ENCODE measurements around the gene USPL1.

The USPL1 gene

GRCh38 chr13:30664689-30665275 lies 47.1 kb downstream of the USPL1 start:
- H3K4me1 Mint-ChIP-seq (ENCODE audit: low read depth), result peaks cover 8% of the 10 kb centered on the region
- no peaks in the 10 kb centered on the region for H3K27me3 Mint-ChIP-seq
- no peaks in the 10 kb centered on the region for H3K9me3 Mint-ChIP-seq
- H3K4me3 Mint-ChIP-seq, result no peak overlapping the region
- no peak overlapping the region for H3K27ac Mint-ChIP-seq
- H3K36me3 Mint-ChIP-seq (ENCODE audit: low read depth), result no peaks in the 10 kb centered on the region

GRCh38 chr13:30665638-30666037 lies 47.9 kb downstream of the USPL1 start:
- Mint-ChIP-seq H3K36me3 (ENCODE audit: low read depth) (no peaks in the 10 kb centered on the region), H3K27me3 (no peaks in the 10 kb centered on the region), H3K27ac (no peak overlapping the region), H3K4me3 (no peak overlapping the region), H3K4me1 (ENCODE audit: low read depth) (peaks cover 8% of the 10 kb centered on the region), H3K9me3 (no peaks in the 10 kb centered on the region)

- Mint-ChIP-seq H3K27ac (no peak overlapping the region), H3K9me3 (no peaks in the 10 kb centered on the region), H3K4me1 (ENCODE audit: low read depth) (peaks cover 8% of the 10 kb centered on the region)
Measured at GRCh38 chr13:30666113-30666512, 48.4 kb downstream of the USPL1 start.

GRCh38 chr13:30667014-30667413 lies 49.3 kb downstream of the USPL1 start:
- no peak overlapping the region for H3K27ac Mint-ChIP-seq
- no peaks in the 10 kb centered on the region for H3K27me3 Mint-ChIP-seq
- H3K4me3 Mint-ChIP-seq, result no peak overlapping the region
- no peaks in the 10 kb centered on the region for H3K36me3 Mint-ChIP-seq (ENCODE audit: low read depth)
- H3K9me3 Mint-ChIP-seq, result no peaks in the 10 kb centered on the region
- H3K4me1 Mint-ChIP-seq (ENCODE audit: low read depth), result peaks cover 6% of the 10 kb centered on the region

More at GRCh38 chr13:30666113-30666512, 48.4 kb downstream of the USPL1 start:
- Mint-ChIP-seq H3K36me3 (ENCODE audit: low read depth) (no peaks in the 10 kb centered on the region), H3K27me3 (no peaks in the 10 kb centered on the region), H3K4me3 (no peak overlapping the region)

- no peaks in the 10 kb centered on the region for H3K36me3 Mint-ChIP-seq (ENCODE audit: low read depth)
- H3K4me3 Mint-ChIP-seq, result no peak overlapping the region
- no peaks in the 10 kb centered on the region for H3K9me3 Mint-ChIP-seq
- no peaks in the 10 kb centered on the region for H3K27me3 Mint-ChIP-seq
- no peak overlapping the region for H3K27ac Mint-ChIP-seq
- H3K4me1 Mint-ChIP-seq (ENCODE audit: low read depth), result no peaks in the 10 kb centered on the region
Measured at GRCh38 chr13:30668312-30668711, 50.6 kb downstream of the USPL1 start.

- H3K4me3 Mint-ChIP-seq, result no peak overlapping the region
- no peaks in the 10 kb centered on the region for H3K36me3 Mint-ChIP-seq (ENCODE audit: low read depth)
- H3K4me1 Mint-ChIP-seq (ENCODE audit: low read depth), result peaks cover 11% of the 10 kb centered on the region
- H3K27me3 Mint-ChIP-seq, result peaks cover 5% of the 10 kb centered on the region
- H3K9me3 Mint-ChIP-seq, result peaks cover 4% of the 10 kb centered on the region
- no peak overlapping the region for H3K27ac Mint-ChIP-seq
Measured at GRCh38 chr13:30671271-30671815, 53.6 kb downstream of the USPL1 start.

- peaks cover 4% of the 10 kb centered on the region for H3K9me3 Mint-ChIP-seq
- no peaks in the 10 kb centered on the region for H3K36me3 Mint-ChIP-seq (ENCODE audit: low read depth)
- peak overlapping the region; percentile 85 for H3K27ac Mint-ChIP-seq
- peaks cover 11% of the 10 kb centered on the region for H3K4me1 Mint-ChIP-seq (ENCODE audit: low read depth)
- peaks cover 5% of the 10 kb centered on the region for H3K27me3 Mint-ChIP-seq
- peak overlapping the region; percentile 86 for H3K4me3 Mint-ChIP-seq
Measured at GRCh38 chr13:30673669-30674521, 56.2 kb downstream of the USPL1 start.

GRCh38 chr13:30675717-30676116 lies 58.0 kb downstream of the USPL1 start:
- H3K27me3 Mint-ChIP-seq, result peaks cover 5% of the 10 kb centered on the region
- no peaks in the 10 kb centered on the region for H3K36me3 Mint-ChIP-seq (ENCODE audit: low read depth)
- no peak overlapping the region for H3K4me3 Mint-ChIP-seq
- H3K4me1 Mint-ChIP-seq (ENCODE audit: low read depth), result peaks cover 16% of the 10 kb centered on the region
- no peak overlapping the region for H3K27ac Mint-ChIP-seq
- H3K9me3 Mint-ChIP-seq, result peaks cover 4% of the 10 kb centered on the region

- peaks cover 5% of the 10 kb centered on the region for H3K27me3 Mint-ChIP-seq
- H3K4me3 Mint-ChIP-seq, result no peak overlapping the region
- H3K36me3 Mint-ChIP-seq (ENCODE audit: low read depth), result no peaks in the 10 kb centered on the region
- H3K27ac Mint-ChIP-seq, result no peak overlapping the region
- peaks cover 4% of the 10 kb centered on the region for H3K9me3 Mint-ChIP-seq
- peaks cover 16% of the 10 kb centered on the region for H3K4me1 Mint-ChIP-seq (ENCODE audit: low read depth)
Measured at GRCh38 chr13:30676672-30677071, 59.0 kb downstream of the USPL1 start.

GRCh38 chr13:30679483-30680330 lies 62.0 kb downstream of the USPL1 start:
- no peaks in the 10 kb centered on the region for H3K36me3 Mint-ChIP-seq (ENCODE audit: low read depth)
- H3K27ac Mint-ChIP-seq, result no peak overlapping the region
- H3K4me1 Mint-ChIP-seq (ENCODE audit: low read depth), result peaks cover 5% of the 10 kb centered on the region
- peaks cover 4% of the 10 kb centered on the region for H3K9me3 Mint-ChIP-seq
- no peak overlapping the region for H3K4me3 Mint-ChIP-seq
- H3K27me3 Mint-ChIP-seq, result peaks cover 5% of the 10 kb centered on the region

GRCh38 chr13:30681843-30682242 lies 64.1 kb downstream of the USPL1 start:
- no peak overlapping the region for H3K4me3 Mint-ChIP-seq
- no peak overlapping the region for H3K27ac Mint-ChIP-seq
- no peaks in the 10 kb centered on the region for H3K36me3 Mint-ChIP-seq (ENCODE audit: low read depth)
- no peaks in the 10 kb centered on the region for H3K27me3 Mint-ChIP-seq
- peaks cover 5% of the 10 kb centered on the region for H3K4me1 Mint-ChIP-seq (ENCODE audit: low read depth)
- no peaks in the 10 kb centered on the region for H3K9me3 Mint-ChIP-seq

- Mint-ChIP-seq H3K4me3 (no peak overlapping the region), H3K9me3 (no peaks in the 10 kb centered on the region), H3K27ac (no peak overlapping the region), H3K27me3 (peaks cover 8% of the 10 kb centered on the region), H3K36me3 (ENCODE audit: low read depth) (no peaks in the 10 kb centered on the region), H3K4me1 (ENCODE audit: low read depth) (peaks cover 5% of the 10 kb centered on the region)
Measured at GRCh38 chr13:30685320-30685859, 67.7 kb downstream of the USPL1 start.

- Mint-ChIP-seq H3K4me3 (no peak overlapping the region), H3K9me3 (no peaks in the 10 kb centered on the region), H3K4me1 (ENCODE audit: low read depth) (peaks cover 9% of the 10 kb centered on the region), H3K36me3 (ENCODE audit: low read depth) (no peaks in the 10 kb centered on the region), H3K27ac (no peak overlapping the region), H3K27me3 (peaks cover 8% of the 10 kb centered on the region)
Measured at GRCh38 chr13:30685987-30686386, 68.3 kb downstream of the USPL1 start.

- Mint-ChIP-seq H3K9me3 (no peaks in the 10 kb centered on the region), H3K27me3 (peaks cover 8% of the 10 kb centered on the region), H3K4me1 (ENCODE audit: low read depth) (peaks cover 9% of the 10 kb centered on the region), H3K27ac (no peak overlapping the region), H3K36me3 (ENCODE audit: low read depth) (no peaks in the 10 kb centered on the region), H3K4me3 (no peak overlapping the region)
Measured at GRCh38 chr13:30687601-30688000, 69.9 kb downstream of the USPL1 start.

All from stimulated activated naive CD8-positive, alpha-beta T cell treated with anti-CD3 and anti-CD28 coated beads, Interleukin-15, Interleukin-2, amounts not matched to agents 100 ng/mL and 50 ng/mL, for 24 hours (primary cell).